Tibial nerve (tissue), 4 donors: ENCODE results near the gene BTN1A1. TPM values are rescaled to one million over a fixed set of nuclear protein-coding genes. Genes with fewer than 3 reads are reported as not detected.
A peak's percentile ranks its signal among the peaks of the same experiment; 100 is the strongest.

ENCODE experiments used
- DNase-seq, 2 donors: peaks; one replicate each; pipeline ENCODE4 v3.0.0-alpha.2; 2019; ENCODE audit warnings: low spot score in 2 of 2
- H3K27ac ChIP-seq, 4 donors: fragments of 200-600 bp; sonication (generic) in 3 of 4; one replicate each; pipeline ENCODE4 v1.5.1; 2017 to 2019; ENCODE audit warnings: mild to moderate bottlenecking in 1 of 4
- H3K27me3 ChIP-seq, 2 donors: fragments of 200-600 bp; sonication (generic) in 1 of 2; one replicate each; pipeline versions ENCODE4 v1.5.1 to v1.6.0; 2017 to 2019
- H3K36me3 ChIP-seq, 3 donors: fragments of 200-600 bp; sonication (generic); one replicate each; pipeline ENCODE4 v1.5.1; 2018 to 2019
- H3K4me1 ChIP-seq, 4 donors: fragments of 200-600 bp; sonication (generic) in 3 of 4; one replicate each; pipeline ENCODE4 v1.5.1; 2017 to 2019
- H3K4me3 ChIP-seq, 4 donors: fragments of 200-600 bp; sonication (generic) in 3 of 4; one replicate each; pipeline ENCODE4 v1.5.1; 2017 to 2019; ENCODE audit warnings: mild to moderate bottlenecking in 1 of 4, moderate library complexity in 1 of 4
- H3K9me3 ChIP-seq, 4 donors: fragments of 200-600 bp; sonication (generic) in 3 of 4; one replicate each; pipeline ENCODE4 v1.5.1; 2017 to 2019
- EP300 ChIP-seq, 2 donors: sonication (generic); formaldehyde crosslinking; IDR thresholded peaks; one replicate each; pipeline ENCODE4 v1.6.1; 2017; ENCODE audit warnings: antibody characterized with exemption in 2 of 2, mild to moderate bottlenecking in 1 of 2
- POLR2A ChIP-seq, 2 donors: fragments of 450-650 bp; IDR thresholded peaks; one replicate each; pipeline ENCODE4 v1.6.1; 2017; ENCODE audit warnings: antibody characterized with exemption in 2 of 2, mild to moderate bottlenecking in 2 of 2, moderate library complexity in 2 of 2
- WGBS, 2 donors: methylation state at CpG; one replicate each; pipeline ENCODE4 v1.1.5; 2018; 5-methylcytosine and 5-hydroxymethylcytosine counted together
- total RNA-seq, 4 donors: library from RNA; depleted of rRNA; stranded (reverse); fragments of >200 nt; gene quantifications; one replicate each; pipeline ENCODE4 v1.1.0, GENCODE V29; 2016
- TF ChIP-seq, protein P1 (sequence below), 5 experiments: fragments of 200-600 bp in 3 of 5; fragments of 450-650 bp in 2 of 5; sonication (generic) in 3 of 5; IDR thresholded peaks; one replicate each; pipeline ENCODE4 v1.5.1; 2016 to 2019; ENCODE audit warnings: antibody characterized with exemption in 5 of 5, mild to moderate bottlenecking in 3 of 5, moderate library complexity in 2 of 5

Gene BTN1A1
- total RNA-seq, 4 donors from 2014 or later: not detected

DNA sequence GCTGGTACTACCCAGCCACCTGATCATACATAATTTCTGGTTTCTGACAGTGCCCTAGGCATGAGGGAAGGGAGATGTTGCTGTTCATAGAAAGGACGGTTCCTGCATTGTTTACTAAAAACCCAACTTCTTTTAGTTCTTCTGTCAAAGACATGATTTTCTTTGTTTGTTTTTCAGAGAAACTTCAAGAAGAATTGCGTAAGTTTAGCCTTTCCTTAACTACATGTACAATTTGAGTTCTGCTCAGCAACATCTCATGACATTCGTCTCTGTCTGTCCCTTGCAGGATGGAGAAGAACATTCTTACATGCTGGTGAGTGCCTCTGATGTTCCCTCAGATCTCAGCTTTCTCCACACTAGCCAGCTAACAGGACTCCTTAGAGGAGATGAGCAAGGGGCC is 34.3 kb upstream of the BTN1A1 start:
- DNase-seq: no peak
- H3K9me3 ChIP-seq: no peaks in the 10 kb centered on the region
- peaks cover 0 to 19% (median 9%) of the 10 kb centered on the region in 4 donors for H3K4me1 ChIP-seq
- H3K4me3 ChIP-seq: no peak overlapping the region
- peaks cover 2 to 84% (median 39%) of the 10 kb centered on the region in 3 donors for H3K36me3 ChIP-seq
- no peaks in the 10 kb centered on the region for H3K27me3 ChIP-seq
- no peak overlapping the region for H3K27ac ChIP-seq
- TF ChIP-seq EP300 (IDR thresholded peaks at IDR 0.05): no peak
- TF ChIP-seq, protein P1, sequence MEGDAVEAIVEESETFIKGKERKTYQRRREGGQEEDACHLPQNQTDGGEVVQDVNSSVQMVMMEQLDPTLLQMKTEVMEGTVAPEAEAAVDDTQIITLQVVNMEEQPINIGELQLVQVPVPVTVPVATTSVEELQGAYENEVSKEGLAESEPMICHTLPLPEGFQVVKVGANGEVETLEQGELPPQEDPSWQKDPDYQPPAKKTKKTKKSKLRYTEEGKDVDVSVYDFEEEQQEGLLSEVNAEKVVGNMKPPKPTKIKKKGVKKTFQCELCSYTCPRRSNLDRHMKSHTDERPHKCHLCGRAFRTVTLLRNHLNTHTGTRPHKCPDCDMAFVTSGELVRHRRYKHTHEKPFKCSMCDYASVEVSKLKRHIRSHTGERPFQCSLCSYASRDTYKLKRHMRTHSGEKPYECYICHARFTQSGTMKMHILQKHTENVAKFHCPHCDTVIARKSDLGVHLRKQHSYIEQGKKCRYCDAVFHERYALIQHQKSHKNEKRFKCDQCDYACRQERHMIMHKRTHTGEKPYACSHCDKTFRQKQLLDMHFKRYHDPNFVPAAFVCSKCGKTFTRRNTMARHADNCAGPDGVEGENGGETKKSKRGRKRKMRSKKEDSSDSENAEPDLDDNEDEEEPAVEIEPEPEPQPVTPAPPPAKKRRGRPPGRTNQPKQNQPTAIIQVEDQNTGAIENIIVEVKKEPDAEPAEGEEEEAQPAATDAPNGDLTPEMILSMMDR (IDR thresholded peaks at IDR 0.05): no peak
- TF ChIP-seq POLR2A (IDR thresholded peaks at IDR 0.05): no peak
- 89 to 95% methylated on average over 3 of the region's 3 CpGs for WGBS, 2 donors

DNA sequence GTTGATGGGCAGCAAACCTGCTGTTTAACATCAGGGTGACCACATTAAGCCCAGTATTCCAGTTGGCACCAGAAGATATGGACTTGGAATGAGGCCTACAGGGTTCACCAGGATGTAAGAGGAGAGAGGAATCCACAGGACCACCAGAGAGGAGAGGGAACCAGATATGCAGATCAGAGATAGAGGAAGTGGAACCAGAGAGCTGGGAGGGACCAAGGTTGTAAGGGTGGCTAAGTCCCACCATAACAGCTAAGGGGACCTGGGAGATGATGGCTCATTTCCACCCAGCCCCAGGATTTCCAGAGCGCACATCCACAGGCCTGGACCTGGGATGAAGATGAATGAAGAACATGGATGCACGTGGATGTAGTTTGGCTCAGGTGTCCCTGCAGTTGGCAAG is 31.3 kb upstream of the BTN1A1 start:
- DNase-seq: no peak
- Histone ChIP-seq H3K4me1 (peaks cover 0 to 10% (median 0%) of the 10 kb centered on the region in 4 donors), H3K36me3 (peaks cover 2 to 63% (median 30%) of the 10 kb centered on the region in 3 donors), H3K27ac (no peak overlapping the region), H3K27me3 (no peaks in the 10 kb centered on the region), H3K4me3 (no peak overlapping the region), H3K9me3 (peaks cover 0 to 8% (median 0%) of the 10 kb centered on the region in 4 donors)
- TF ChIP-seq, protein P1 (IDR thresholded peaks at IDR 0.05): no peak
- TF ChIP-seq POLR2A (IDR thresholded peaks at IDR 0.05): no peak
- 89 to 93% methylated on average over 2 of the region's 2 CpGs for WGBS, 2 donors

DNA sequence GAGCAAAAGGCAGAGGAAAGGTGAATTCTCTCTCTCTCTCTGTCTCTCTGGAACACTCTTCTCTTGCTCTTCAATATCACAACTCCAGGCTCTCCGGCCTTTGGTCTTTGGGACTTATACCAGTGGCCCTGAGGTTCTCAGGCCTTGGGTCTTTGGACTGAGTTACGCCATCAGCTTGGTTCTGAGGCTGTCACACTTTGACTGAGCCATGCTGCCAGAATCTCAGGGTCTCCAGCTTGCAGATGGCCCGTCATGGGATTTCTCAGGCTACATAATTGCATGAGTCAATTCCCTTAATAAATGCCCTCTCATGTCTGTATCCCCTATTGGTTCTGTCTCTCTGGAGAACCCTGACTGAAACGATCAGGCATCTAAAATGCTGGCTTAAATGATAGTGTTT is 29.5 kb upstream of the BTN1A1 start:
- H3K36me3 ChIP-seq: peaks cover 0 to 45% (median 18%) of the 10 kb centered on the region in 3 donors
- 75 to 76% methylated on average over 4 of the region's 4 CpGs for WGBS, 2 donors

DNA sequence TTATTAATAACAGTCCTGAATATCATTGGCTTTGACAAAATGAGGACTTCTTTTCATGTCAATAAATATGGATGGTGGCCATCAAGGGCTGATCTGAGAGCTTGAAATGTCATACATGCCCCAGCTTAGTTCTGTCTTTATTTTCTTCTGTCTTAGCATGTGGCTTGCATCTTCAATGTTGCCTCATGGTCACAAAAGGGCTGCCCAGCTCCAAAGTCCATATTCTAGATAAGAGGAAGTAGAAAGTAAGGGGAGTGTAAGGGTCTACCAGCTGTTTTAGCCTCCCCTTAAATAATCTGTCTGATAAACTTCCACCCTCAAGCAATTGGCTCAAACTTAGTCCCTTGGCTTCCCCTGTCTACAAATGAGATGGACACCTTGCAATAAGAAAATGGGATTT is 28.1 kb upstream of the BTN1A1 start:
- Histone ChIP-seq H3K4me1 (peaks cover 0 to 34% (median 16%) of the 10 kb centered on the region in 4 donors), H3K36me3 (peaks cover 0 to 32% (median 10%) of the 10 kb centered on the region in 3 donors), H3K27me3 (no peaks in the 10 kb centered on the region), H3K9me3 (peaks cover 0 to 8% (median 0%) of the 10 kb centered on the region in 4 donors), H3K27ac (no peak overlapping the region), H3K4me3 (no peak overlapping the region)
- no peak for DNase-seq
- no peak for TF ChIP-seq POLR2A (IDR thresholded peaks at IDR 0.05)

More for the DNA sequence above, 29.5 kb upstream of the BTN1A1 start:
- Histone ChIP-seq H3K4me3 (no peak overlapping the region), H3K27me3 (no peaks in the 10 kb centered on the region), H3K9me3 (peaks cover 0 to 8% (median 0%) of the 10 kb centered on the region in 4 donors), H3K4me1 (peaks cover 0 to 23% (median 12%) of the 10 kb centered on the region in 4 donors), H3K27ac (no peak overlapping the region)
- TF ChIP-seq POLR2A (IDR thresholded peaks at IDR 0.05): no peak
- TF ChIP-seq, protein P1 (IDR thresholded peaks at IDR 0.05): no peak
- TF ChIP-seq EP300 (IDR thresholded peaks at IDR 0.05): no peak
- DNase-seq: no peak

DNA sequence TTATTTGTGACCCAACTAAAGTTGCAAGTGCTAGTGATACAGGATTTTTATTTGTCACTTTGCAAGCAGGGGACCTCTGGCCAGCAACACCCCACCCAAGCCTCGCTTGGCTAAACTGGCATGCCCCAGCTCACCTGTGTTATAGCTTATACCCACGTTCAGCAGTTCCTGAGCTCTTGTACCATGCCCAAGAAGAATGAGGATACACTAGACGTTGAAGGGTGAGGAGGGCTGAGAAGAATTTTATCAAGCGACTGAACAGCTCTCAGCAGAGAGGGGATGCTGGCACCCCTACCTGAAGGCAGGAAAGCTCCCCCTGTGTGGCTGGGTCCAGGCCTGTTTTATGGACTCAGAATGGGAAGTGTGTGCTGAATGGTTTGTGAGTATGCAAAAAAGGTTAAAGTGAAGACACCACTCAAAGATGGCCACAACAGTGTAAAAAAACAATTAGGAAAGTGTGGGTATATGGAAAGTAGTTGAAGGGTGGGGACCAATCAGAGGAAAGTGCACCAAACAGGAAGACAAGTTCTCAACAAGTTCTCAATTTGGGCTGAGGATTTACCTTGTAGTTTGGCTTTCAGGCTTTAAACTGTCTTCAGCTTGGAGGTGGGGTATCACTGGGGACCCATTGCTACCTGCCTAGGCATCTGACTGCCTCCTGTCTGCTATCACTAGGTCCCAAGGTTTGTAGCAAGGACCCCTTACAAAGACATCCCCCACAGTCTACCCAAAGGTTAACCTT is 27.4 kb upstream of the BTN1A1 start:
- Histone ChIP-seq H3K4me1 (peaks cover 0 to 37% (median 16%) of the 10 kb centered on the region in 4 donors), H3K36me3 (peaks cover 0 to 24% (median 4%) of the 10 kb centered on the region in 3 donors), H3K27me3 (no peaks in the 10 kb centered on the region), H3K4me3 (no peak overlapping the region), H3K9me3 (peaks cover 0 to 8% (median 0%) of the 10 kb centered on the region in 4 donors), H3K27ac (peak overlapping the region in 3 of 4 donors; percentile 87 to 93 (median 89))
- 92% methylated on average over 4 of the region's 4 CpGs for WGBS, 2 donors
- no peak for DNase-seq
- TF ChIP-seq EP300 (IDR thresholded peaks at IDR 0.05) (no peak), POLR2A (IDR thresholded peaks at IDR 0.05) (no peak)
- TF ChIP-seq, protein P1 (IDR thresholded peaks at IDR 0.05): no peak
